H9 (cell line): ENCODE data around the gene GNB4. TPM values are rescaled to one million over a fixed set of nuclear protein-coding genes. Genes with fewer than 3 reads are reported as not detected.

ENCODE experiments used
- DNase-seq: peaks from one replicate; pipeline ENCODE4 v3.0.0-alpha.2; 2017
- H2AFZ ChIP-seq: one replicate; pipeline ENCODE4 v1.6.1; 2013; ENCODE audit warnings: mild to moderate bottlenecking, low read length, control low read depth, moderate library complexity
- H2AK5ac ChIP-seq: 2 replicates; pipeline ENCODE4 v1.6.1; 2013; ENCODE audit warnings: low read length, control low read depth, mixed read lengths; ENCODE audit not compliant: insufficient read length
- H2BK120ac ChIP-seq: one replicate; pipeline ENCODE4 v1.6.1; 2013; ENCODE audit warnings: low read depth, mild to moderate bottlenecking, low read length, control low read depth, inconsistent platforms; ENCODE audit not compliant: poor library complexity, severe bottlenecking
- H2BK12ac ChIP-seq: 2 replicates; pipeline ENCODE4 v1.6.1; 2013; ENCODE audit warnings: low read length, control low read depth, mixed read lengths, low read depth; ENCODE audit not compliant: insufficient read length
- H2BK15ac ChIP-seq: 2 replicates; pipeline ENCODE4 v1.6.1; 2013; ENCODE audit warnings: low read depth, low read length, control low read depth
- H2BK20ac ChIP-seq: one replicate; pipeline ENCODE4 v1.6.1; 2013; ENCODE audit warnings: low read depth, mild to moderate bottlenecking, low read length, control low read depth, inconsistent platforms; ENCODE audit not compliant: poor library complexity, severe bottlenecking
- H2BK5ac ChIP-seq: 2 replicates; pipeline ENCODE4 v1.6.1; 2013; ENCODE audit warnings: low read length, control low read depth, mixed read lengths; ENCODE audit not compliant: insufficient read length
- H3K14ac ChIP-seq: 2 replicates; pipeline ENCODE4 v1.6.1; 2013; ENCODE audit warnings: low read length, control low read depth; ENCODE audit not compliant: insufficient read depth
- H3K18ac ChIP-seq: 2 replicates; pipeline ENCODE4 v1.6.1; 2013; ENCODE audit warnings: low read depth, mild to moderate bottlenecking, mixed read lengths, low read length, control low read depth; ENCODE audit not compliant: insufficient read length
- H3K23ac ChIP-seq: 2 replicates; pipeline ENCODE4 v1.6.1; 2013; ENCODE audit warnings: low read length, control low read depth, mixed read lengths, low read depth; ENCODE audit not compliant: insufficient read length
- H3K23me2 ChIP-seq: 2 replicates; pipeline ENCODE4 v1.6.1; 2013; ENCODE audit warnings: low read depth, mild to moderate bottlenecking, mixed read lengths, low read length, control low read depth; ENCODE audit not compliant: insufficient read length, poor library complexity, severe bottlenecking
- H3K27ac ChIP-seq: 2 replicates; pipeline ENCODE4 v1.5.1; 2013; ENCODE audit warnings: low read length, control low read depth, mixed read lengths, low read depth; ENCODE audit not compliant: insufficient read length
- H3K27me3 ChIP-seq: 2 replicates; pipeline ENCODE4 v1.6.1; 2013; ENCODE audit warnings: low read length, control low read depth, inconsistent platforms; ENCODE audit not compliant: insufficient read depth
- H3K4ac ChIP-seq: 2 replicates; pipeline ENCODE4 v1.6.1; 2013; ENCODE audit warnings: low read depth, mild to moderate bottlenecking, control low read depth, inconsistent platforms, low read length, moderate library complexity
- H3K4me1 ChIP-seq: 2 replicates; pipeline ENCODE4 v1.6.1; 2013; ENCODE audit warnings: low read length, control low read depth, inconsistent platforms; ENCODE audit not compliant: insufficient read depth
- H3K4me2 ChIP-seq: 2 replicates; pipeline ENCODE4 v1.6.1; 2013; ENCODE audit warnings: low read length, control low read depth, mixed read lengths; ENCODE audit not compliant: insufficient read length, insufficient read depth
- H3K56ac ChIP-seq: 2 replicates; pipeline ENCODE4 v1.6.1; 2013; ENCODE audit warnings: low read depth, mild to moderate bottlenecking, mixed read lengths, low read length, control low read depth; ENCODE audit not compliant: insufficient read length
- H3K79me1 ChIP-seq: 2 replicates; pipeline ENCODE4 v1.6.1; 2013; ENCODE audit warnings: low read depth, mild to moderate bottlenecking, moderate library complexity, low read length, control low read depth, inconsistent platforms; ENCODE audit not compliant: insufficient read depth, poor library complexity, severe bottlenecking
- H3K79me2 ChIP-seq: 2 replicates; pipeline ENCODE4 v1.6.1; 2013; ENCODE audit warnings: low read length, control low read depth, inconsistent platforms; ENCODE audit not compliant: insufficient read depth
- H3K9ac ChIP-seq: 2 replicates; pipeline ENCODE4 v1.6.1; 2013; ENCODE audit warnings: low read length, control low read depth, mixed read lengths; ENCODE audit not compliant: insufficient read length; ENCODE audit errors: extremely low read depth
- H3K9me3 ChIP-seq: one replicate; pipeline ENCODE4 v1.6.1; 2013; ENCODE audit warnings: low read depth, low read length, inconsistent platforms; ENCODE audit not compliant: control insufficient read depth
- H3T11ph ChIP-seq: one replicate; pipeline ENCODE4 v1.6.1; 2013; ENCODE audit warnings: mild to moderate bottlenecking, low read length, control low read depth, inconsistent platforms
- H4K20me1 ChIP-seq: one replicate; pipeline ENCODE4 v1.6.1; 2013; ENCODE audit not compliant: control insufficient read depth, insufficient read length, insufficient read depth
- H4K5ac ChIP-seq: 2 replicates; pipeline ENCODE4 v1.6.1; 2013; ENCODE audit warnings: low read depth, mild to moderate bottlenecking, mixed read lengths, low read length, control low read depth; ENCODE audit not compliant: insufficient read length
- H4K8ac ChIP-seq: replicated peaks from 2 replicates; pipeline ENCODE4 v1.6.1; 2013; ENCODE audit warnings: low read length, control low read depth, mixed read lengths, low read depth; ENCODE audit not compliant: insufficient read length
- H4K91ac ChIP-seq: 2 replicates; pipeline ENCODE4 v1.6.1; 2013; ENCODE audit warnings: low read depth, mild to moderate bottlenecking, moderate library complexity, mixed read lengths, low read length, control low read depth; ENCODE audit not compliant: insufficient read length
- H3K27ac Mint-ChIP-seq, 3 experiments: 2 replicates in 2 of 3; 3 replicates in 1 of 3; pipeline ENCODE4 v1.8.0; 2020 to 2021; ENCODE audit warnings: mixed read lengths in 3 of 3, mild to moderate bottlenecking in 1 of 3, moderate library complexity in 1 of 3
- H3K27me3 Mint-ChIP-seq: 2 replicates; pipeline ENCODE4 v1.8.0; 2021; ENCODE audit warnings: low read depth, mild to moderate bottlenecking, moderate library complexity, mixed read lengths
- H3K36me3 Mint-ChIP-seq, 3 experiments: 2 replicates in 2 of 3; 3 replicates in 1 of 3; pipeline ENCODE4 v1.8.0; 2020 to 2021; ENCODE audit warnings: low read depth in 3 of 3, mixed read lengths in 3 of 3; ENCODE audit not compliant: insufficient read depth in 1 of 3
- H3K4me1 Mint-ChIP-seq, 2 experiments: 2 replicates each; pipeline ENCODE4 v1.8.0; 2020; ENCODE audit warnings: mixed read lengths in 2 of 2
- H3K4me3 Mint-ChIP-seq, 2 experiments: 2 replicates in 1 of 2; 3 replicates in 1 of 2; pipeline ENCODE4 v1.8.0; 2020 to 2021; ENCODE audit warnings: mild to moderate bottlenecking in 2 of 2, mixed read lengths in 2 of 2, moderate library complexity in 1 of 2
- H3K9me3 Mint-ChIP-seq, 2 experiments: 2 replicates in 1 of 2; 3 replicates in 1 of 2; pipeline ENCODE4 v1.8.0; 2020; ENCODE audit warnings: mild to moderate bottlenecking in 2 of 2, mixed read lengths in 2 of 2, moderate library complexity in 1 of 2
- WGBS: extraction: QIAGEN DNeasy Blood & Tissue Kit; methylation state at CpG from one replicate; pipeline ENCODE4 v1.1.7; 2013; ENCODE audit warnings: missing lambda C conversion rate, low lambda C conversion rate, mixed read lengths; ENCODE audit not compliant: insufficient read length; ENCODE audit errors: extremely low coverage; 5-methylcytosine and 5-hydroxymethylcytosine counted together
- total RNA-seq: library from RNA; stranded (reverse); gene quantifications from 2 replicates; pipeline ENCODE4 v1.2.1, GENCODE V29; 2021
- TF ChIP-seq, protein P1 (sequence below): fragments of 200-600 bp; sonication (generic); conservative IDR thresholded peaks from 3 replicates; pipeline ENCODE4 v1.8.0; 2021; ENCODE audit warnings: antibody characterized with exemption, mild to moderate bottlenecking

GNB4 gene
- total RNA-seq, 1 experiment from 2014 or later, result 25.0 TPM

DNA sequence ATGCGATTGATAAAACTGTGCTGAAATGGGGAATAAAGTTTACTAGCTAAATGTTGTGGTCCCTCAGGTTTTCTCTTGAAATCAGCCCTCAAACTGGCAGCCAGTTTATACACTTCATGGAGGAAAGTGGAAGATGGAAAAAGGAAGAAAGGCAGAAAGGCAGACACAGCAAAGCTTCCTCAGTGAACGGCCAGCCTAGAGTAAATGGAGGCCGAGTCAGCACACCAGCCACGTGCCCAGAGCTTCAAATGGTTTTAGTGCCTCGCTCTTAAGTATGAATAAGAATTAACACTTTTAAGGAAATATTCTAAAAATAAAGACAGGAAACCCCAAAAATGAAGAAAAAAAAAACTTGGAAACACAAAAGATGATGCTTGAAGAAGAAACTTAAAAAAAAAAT is 48.3 kb downstream of the GNB4 start:
- TF ChIP-seq, protein P1, sequence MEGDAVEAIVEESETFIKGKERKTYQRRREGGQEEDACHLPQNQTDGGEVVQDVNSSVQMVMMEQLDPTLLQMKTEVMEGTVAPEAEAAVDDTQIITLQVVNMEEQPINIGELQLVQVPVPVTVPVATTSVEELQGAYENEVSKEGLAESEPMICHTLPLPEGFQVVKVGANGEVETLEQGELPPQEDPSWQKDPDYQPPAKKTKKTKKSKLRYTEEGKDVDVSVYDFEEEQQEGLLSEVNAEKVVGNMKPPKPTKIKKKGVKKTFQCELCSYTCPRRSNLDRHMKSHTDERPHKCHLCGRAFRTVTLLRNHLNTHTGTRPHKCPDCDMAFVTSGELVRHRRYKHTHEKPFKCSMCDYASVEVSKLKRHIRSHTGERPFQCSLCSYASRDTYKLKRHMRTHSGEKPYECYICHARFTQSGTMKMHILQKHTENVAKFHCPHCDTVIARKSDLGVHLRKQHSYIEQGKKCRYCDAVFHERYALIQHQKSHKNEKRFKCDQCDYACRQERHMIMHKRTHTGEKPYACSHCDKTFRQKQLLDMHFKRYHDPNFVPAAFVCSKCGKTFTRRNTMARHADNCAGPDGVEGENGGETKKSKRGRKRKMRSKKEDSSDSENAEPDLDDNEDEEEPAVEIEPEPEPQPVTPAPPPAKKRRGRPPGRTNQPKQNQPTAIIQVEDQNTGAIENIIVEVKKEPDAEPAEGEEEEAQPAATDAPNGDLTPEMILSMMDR, result no peak
- Histone ChIP-seq H3K18ac (no peak overlapping the region), H3K4ac (no peak overlapping the region), H3K9me3 (no peaks in the 10 kb centered on the region), H2BK120ac (no peak overlapping the region), H2BK12ac (no peak overlapping the region), H3K79me2 (no peaks in the 10 kb centered on the region), H3K9ac (no peak overlapping the region), H3K4me1 (peaks cover 2% of the 10 kb centered on the region; the same call in 1 of the 2 replicates), H4K20me1 (no peaks in the 10 kb centered on the region), H2AK5ac (no peak overlapping the region), H3K4me2 (no peak overlapping the region), H4K8ac (no peak overlapping the region), H3T11ph (no peak overlapping the region), H2BK5ac (no peak overlapping the region), H4K91ac (no peak overlapping the region), H3K23me2 (no peaks in the 10 kb centered on the region), H3K14ac (no peak overlapping the region), H3K79me1 (no peaks in the 10 kb centered on the region), H2AFZ (no peak overlapping the region), H2BK15ac (no peak overlapping the region), H3K23ac (no peak overlapping the region), H3K27ac (no peak overlapping the region), H4K5ac (no peak overlapping the region), H2BK20ac (no peak overlapping the region), H3K56ac (no peak overlapping the region), H3K27me3 (no peaks in the 10 kb centered on the region)
- H3K4me1 Mint-ChIP-seq, result peaks cover 34 to 40% of the 10 kb centered on the region in 2 experiments
- DNase-seq, result no peak
- H3K9me3 Mint-ChIP-seq, result no peaks in the 10 kb centered on the region
- H3K27ac Mint-ChIP-seq, result peak overlapping the region; percentile 76 to 97 (median 90)
- no peaks in the 10 kb centered on the region for H3K27me3 Mint-ChIP-seq
- H3K4me3 Mint-ChIP-seq, result no peak overlapping the region
- H3K36me3 Mint-ChIP-seq, result peaks cover 3 to 10% (median 4%) of the 10 kb centered on the region in 3 experiments; a peak in 4 of 7 replicates
- no CpG with 5 or more reads among the region's 5 CpGs for WGBS
